K562 (cell line): ENCODE data around the gene TULP4. TPM values are rescaled to one million over a fixed set of nuclear protein-coding genes. Genes with fewer than 3 reads are reported as not detected.

Source experiments
- CTBP1 ChIP-seq: fragments of 450-650 bp; IDR thresholded peaks from 2 replicates; pipeline ENCODE4 v1.6.1; 2016; ENCODE audit warnings: borderline replicate concordance
- E2F1 ChIP-seq: sonication (generic); formaldehyde crosslinking; IDR thresholded peaks from 2 replicates; pipeline ENCODE4 v1.8.1; 2023; ENCODE audit warnings: mild to moderate bottlenecking, missing genetic modification reagents, moderate library complexity
- OTX1 ChIP-seq: fragments of 450-650 bp; formaldehyde crosslinking; IDR thresholded peaks from 2 replicates; pipeline ENCODE4 v1.4.0; 2022; ENCODE audit warnings: mild to moderate bottlenecking
- RBM14 ChIP-seq: fragments of 200-400 bp; formaldehyde crosslinking; IDR thresholded peaks from 2 replicates; pipeline ENCODE4 v1.6.1; 2018; ENCODE audit warnings: low read depth, mild to moderate bottlenecking, low read length, moderate library complexity, borderline replicate concordance; ENCODE audit not compliant: insufficient read depth
- SFPQ ChIP-seq: fragments of 200-400 bp; formaldehyde crosslinking; IDR thresholded peaks from 2 replicates; pipeline ENCODE4 v1.6.1; 2017; ENCODE audit warnings: mild to moderate bottlenecking, low read depth, low read length, moderate library complexity
- SIN3A ChIP-seq, 2 experiments: fragments of 150-350 bp in 1 of 2; IDR thresholded peaks; 2 replicates each; pipeline ENCODE4 v1.6.1; 2011 to 2016; ENCODE audit warnings: borderline replicate concordance in 2 of 2, low read depth in 2 of 2, low read length in 2 of 2, mild to moderate bottlenecking in 2 of 2, moderate library complexity in 2 of 2; ENCODE audit not compliant: control insufficient read depth in 1 of 2
- SMARCA5 ChIP-seq: fragments of 450-650 bp; IDR thresholded peaks from 2 replicates; pipeline ENCODE4 v1.6.1; 2016
- SMARCB1 ChIP-seq: IDR thresholded peaks from 2 replicates; pipeline ENCODE4 v1.6.1; 2011; ENCODE audit warnings: improper control_type of control experiment, low read depth; ENCODE audit not compliant: insufficient read length
- STAT5B ChIP-seq: fragments of 250-450 bp; sonication (Bioruptor Pico); IDR thresholded peaks from 2 replicates; pipeline ENCODE4 v1.8.0; 2021; ENCODE audit warnings: mild to moderate bottlenecking, inconsistent platforms
- TBL1XR1 ChIP-seq, 2 experiments: IDR thresholded peaks; 2 replicates each; pipeline ENCODE4 v1.6.1; 2012; ENCODE audit warnings: improper control_type of control experiment in 2 of 2, low read length in 2 of 2, mild to moderate bottlenecking in 1 of 2
- TRIM24 ChIP-seq, 2 experiments: fragments of 450-650 bp; IDR thresholded peaks; 2 replicates each; pipeline ENCODE4 v1.6.1; 2016
- TSC22D4 ChIP-seq: fragments of 450-650 bp; IDR thresholded peaks from 2 replicates; pipeline ENCODE4 v1.6.1; 2016; ENCODE audit warnings: missing genetic modification characterization, missing biosample characterization, control low read depth
- U2AF1 ChIP-seq: fragments of 200-400 bp; formaldehyde crosslinking; optimal IDR thresholded peaks from 2 replicates; pipeline ENCODE3; 2017; ENCODE audit warnings: mild to moderate bottlenecking, low read depth, low read length, moderate library complexity
- VEZF1 ChIP-seq: fragments of 200-800 bp; sonication (Bioruptor generic); IDR thresholded peaks from 2 replicates; pipeline ENCODE4 v1.6.1; 2017; ENCODE audit warnings: missing genetic modification characterization, missing compliant biosample characterization
- ZBTB33 ChIP-seq: sonication (generic); formaldehyde crosslinking; IDR thresholded peaks from 2 replicates; pipeline ENCODE4 v1.8.1; 2023; ENCODE audit warnings: mild to moderate bottlenecking, missing genetic modification reagents
- ZKSCAN1 ChIP-seq: fragments of 150-350 bp; IDR thresholded peaks from 2 replicates; pipeline ENCODE4 v1.6.1; 2016; ENCODE audit warnings: low read depth, low read length
- ZNF165 ChIP-seq: fragments of 250-450 bp; sonication (Bioruptor Pico); IDR thresholded peaks from 2 replicates; pipeline ENCODE4 v1.4.0; 2020; ENCODE audit warnings: borderline replicate concordance
- ZNF277 ChIP-seq: fragments of 250-450 bp; sonication (Bioruptor Pico); IDR thresholded peaks from 2 replicates; pipeline ENCODE4 v1.8.0; 2022; ENCODE audit warnings: inconsistent platforms, mild to moderate bottlenecking, moderate library complexity, borderline replicate concordance
- ZNF347 ChIP-seq: fragments of 450-650 bp; formaldehyde crosslinking; IDR thresholded peaks from 2 replicates; pipeline ENCODE4 v1.4.0; 2020; ENCODE audit warnings: low read depth, mild to moderate bottlenecking, moderate library complexity
- polyA plus RNA-seq, 8 experiments: library from polyadenylated mRNA; depleted of rRNA in 4 of 8; stranded (reverse) in 5 of 8; unstranded in 3 of 8; fragments of >200 nt; fragmentation: Nextera tagmentation in 2 of 8; fragmentation: Illumina TruSeq in 1 of 8; extraction: Ambion mirVana in 2 of 8; extraction: Trizol in 1 of 8; gene quantifications; 2 replicates each; pipeline versions ENCODE4 v1.2.1 to v1.2.3, GENCODE V29; 2011 to 2014; ENCODE audit warnings: inconsistent platforms in 1 of 8, missing spikeins in 1 of 8
- total RNA-seq, 7 experiments: library from RNA; depleted of rRNA in 6 of 7; stranded (reverse); fragments of >200 nt in 6 of 7; fragmentation: Illumina TruSeq in 2 of 7; extraction: Trizol in 2 of 7; gene quantifications; 2 replicates each; pipeline versions ENCODE4 v1.2.1 to v1.2.3, GENCODE V29; 2011 to 2021; ENCODE audit warnings: low replicate concordance in 1 of 7

The TULP4 gene
- total and polyA plus RNA-seq, 9 of the 15 experiments (the other 6 are each of a cell fraction or from before 2014, with no cell fraction given), result 1.2 to 50.4 (median 11.0) TPM

- TF ChIP-seq U2AF1 (peak; percentile 22), TBL1XR1 (IDR thresholded peaks at IDR 0.05; ENCODE audit: low read length in 2 of 2) (no peak), RBM14 (no peak), ZKSCAN1 (peak; percentile 38; the same call in 1 of the 2 replicates), STAT5B (CRISPR knock-in tag) (no peak), SMARCB1 (no peak), TRIM24 (IDR thresholded peaks at IDR 0.05) (peak in 1 of 2 experiments; percentile 21; a peak in 1 of 4 replicates), ZNF347 (no peak), ZNF165 (CRISPR knock-in tag) (no peak), ZNF277 (no peak), SMARCA5 (no peak), SFPQ (no peak), SIN3A (IDR thresholded peaks at IDR 0.05; ENCODE audit: borderline replicate concordance in 2 of 2, control insufficient read depth in 1 of 2, low read depth in 2 of 2, low read length in 2 of 2) (peak; percentile 53 to 96; a peak in 3 of 4 replicates), E2F1 (no peak), TSC22D4 (tag) (no peak), VEZF1 (CRISPR knock-in tag) (no peak), OTX1 (CRISPR knock-in tag) (no peak), CTBP1 (peak; percentile 82), ZBTB33 (CRISPR knock-in tag) (peak; percentile 63; the same call in 1 of the 2 replicates)
Observed at GRCh38 chr6:158536084-158536890, 224.0 kb downstream of the TULP4 start (continued).
